Measurements from ENCODE around the gene PUDP.

The PUDP gene

GRCh38 chrX:7068939-7069367 is 79.0 kb downstream of the PUDP start:
- no peak overlapping the region for H2AFZ ChIP-seq
- no peak overlapping the region for H3K9ac ChIP-seq
- H3K27me3 ChIP-seq (ENCODE audit: control insufficient read depth, insufficient read depth, low read length) = no peaks in the 10 kb centered on the region
- no peaks in the 10 kb centered on the region for H3K79me2 ChIP-seq
- TF ChIP-seq CTCF (IDR thresholded peaks at IDR 0.05) = peak; percentile 19
- no peaks in the 10 kb centered on the region for H3K36me3 ChIP-seq (ENCODE audit: control insufficient read depth, insufficient read depth, low read length)
- H3K27ac ChIP-seq = no peak overlapping the region
- H3K4me3 ChIP-seq (ENCODE audit: low read depth, low read length) = no peak overlapping the region
- no peak overlapping the region for H3K4me2 ChIP-seq (ENCODE audit: low read length)
- peaks cover 4% of the 10 kb centered on the region for H3K4me1 ChIP-seq
- H3K9me3 ChIP-seq (ENCODE audit: control insufficient read depth, low read length) = no peaks in the 10 kb centered on the region

GRCh38 chrX:7067256-7067655 is 80.7 kb downstream of the PUDP start:
- no peak for TF ChIP-seq CTCF (IDR thresholded peaks at IDR 0.05)
- H3K27ac ChIP-seq = no peak overlapping the region
- no peak overlapping the region for H2AFZ ChIP-seq
- no peak overlapping the region for H3K9ac ChIP-seq
- peaks cover 4% of the 10 kb centered on the region for H3K4me1 ChIP-seq
- H3K4me3 ChIP-seq (ENCODE audit: low read depth, low read length) = no peak overlapping the region
- H3K36me3 ChIP-seq (ENCODE audit: control insufficient read depth, insufficient read depth, low read length) = no peaks in the 10 kb centered on the region
- no peaks in the 10 kb centered on the region for H3K27me3 ChIP-seq (ENCODE audit: control insufficient read depth, insufficient read depth, low read length)
- H3K9me3 ChIP-seq (ENCODE audit: control insufficient read depth, low read length) = no peaks in the 10 kb centered on the region
- H3K79me2 ChIP-seq = no peaks in the 10 kb centered on the region
- H3K4me2 ChIP-seq (ENCODE audit: low read length) = no peak overlapping the region

GRCh38 chrX:7065473-7065872 is 82.5 kb downstream of the PUDP start:
- H3K27ac ChIP-seq = no peak overlapping the region
- no peaks in the 10 kb centered on the region for H3K9me3 ChIP-seq (ENCODE audit: control insufficient read depth, low read length)
- no peaks in the 10 kb centered on the region for H3K36me3 ChIP-seq (ENCODE audit: control insufficient read depth, insufficient read depth, low read length)
- no peak overlapping the region for H2AFZ ChIP-seq
- no peak for TF ChIP-seq CTCF (IDR thresholded peaks at IDR 0.05)
- H3K27me3 ChIP-seq (ENCODE audit: control insufficient read depth, insufficient read depth, low read length) = no peaks in the 10 kb centered on the region
- H3K79me2 ChIP-seq = no peaks in the 10 kb centered on the region
- H3K4me2 ChIP-seq (ENCODE audit: low read length) = no peak overlapping the region
- H3K4me1 ChIP-seq = peaks cover 4% of the 10 kb centered on the region
- no peak overlapping the region for H3K9ac ChIP-seq
- H3K4me3 ChIP-seq (ENCODE audit: low read depth, low read length) = no peak overlapping the region

GRCh38 chrX:7062903-7063302 is 85.0 kb downstream of the PUDP start:
- Histone ChIP-seq H3K4me2 (ENCODE audit: low read length) (no peak overlapping the region), H3K4me3 (ENCODE audit: low read depth, low read length) (no peak overlapping the region), H2AFZ (no peak overlapping the region), H3K36me3 (ENCODE audit: control insufficient read depth, insufficient read depth, low read length) (no peaks in the 10 kb centered on the region), H3K4me1 (no peaks in the 10 kb centered on the region), H3K79me2 (no peaks in the 10 kb centered on the region), H3K27me3 (ENCODE audit: control insufficient read depth, insufficient read depth, low read length) (no peaks in the 10 kb centered on the region), H3K27ac (no peak overlapping the region), H3K9ac (no peak overlapping the region), H3K9me3 (ENCODE audit: control insufficient read depth, low read length) (no peaks in the 10 kb centered on the region)
- no peak for TF ChIP-seq CTCF (IDR thresholded peaks at IDR 0.05)

GRCh38 chrX:7062276-7062675 is 85.7 kb downstream of the PUDP start:
- no peak overlapping the region for H3K9ac ChIP-seq
- TF ChIP-seq CTCF (IDR thresholded peaks at IDR 0.05) = no peak
- H3K27me3 ChIP-seq (ENCODE audit: control insufficient read depth, insufficient read depth, low read length) = no peaks in the 10 kb centered on the region
- no peak overlapping the region for H3K27ac ChIP-seq
- H2AFZ ChIP-seq = no peak overlapping the region
- H3K4me3 ChIP-seq (ENCODE audit: low read depth, low read length) = no peak overlapping the region
- H3K9me3 ChIP-seq (ENCODE audit: control insufficient read depth, low read length) = no peaks in the 10 kb centered on the region
- no peaks in the 10 kb centered on the region for H3K79me2 ChIP-seq
- H3K4me1 ChIP-seq = no peaks in the 10 kb centered on the region
- H3K36me3 ChIP-seq (ENCODE audit: control insufficient read depth, insufficient read depth, low read length) = no peaks in the 10 kb centered on the region
- H3K4me2 ChIP-seq (ENCODE audit: low read length) = no peak overlapping the region
